Chondrocyte (in vitro differentiated cells): ENCODE results near the gene MAN1A1. TPM values are rescaled to one million over a fixed set of nuclear protein-coding genes. Genes with fewer than 3 reads are reported as not detected.

ENCODE experiments used
- DNase-seq: peaks from one replicate; pipeline ENCODE4 v3.0.0; 2021; ENCODE audit warnings: mixed read lengths, low spot score
- H3K27ac Mint-ChIP-seq: one replicate; pipeline ENCODE4 v1.8.0; 2021; ENCODE audit warnings: mild to moderate bottlenecking, moderate library complexity, mixed read lengths; ENCODE audit not compliant: unreplicated experiment
- H3K27me3 Mint-ChIP-seq: 2 replicates; pipeline ENCODE4 v1.8.0; 2021; ENCODE audit warnings: low read depth, mixed read lengths
- H3K36me3 Mint-ChIP-seq: 2 replicates; pipeline ENCODE4 v1.8.0; 2021; ENCODE audit warnings: low read depth, mixed read lengths
- H3K4me1 Mint-ChIP-seq: 2 replicates; pipeline ENCODE4 v1.8.0; 2021; ENCODE audit warnings: low read depth, mild to moderate bottlenecking, mixed read lengths
- H3K4me3 Mint-ChIP-seq: one replicate; pipeline ENCODE4 v1.8.0; 2021; ENCODE audit warnings: mild to moderate bottlenecking, moderate library complexity, mixed read lengths; ENCODE audit not compliant: unreplicated experiment
- H3K9me3 Mint-ChIP-seq: 2 replicates; pipeline ENCODE4 v1.8.0; 2021; ENCODE audit warnings: low read depth, mixed read lengths
- CTCF ChIP-seq: fragments of 200-600 bp; sonication (generic); IDR thresholded peaks from 2 replicates; pipeline ENCODE4 v1.5.0; 2021; ENCODE audit warnings: antibody characterized with exemption, mild to moderate bottlenecking, moderate library complexity
- total RNA-seq: library from RNA; stranded (reverse); gene quantifications from 3 replicates; pipeline ENCODE4 v1.2.1, GENCODE V29; 2021

The MAN1A1 gene
- total RNA-seq, 1 donor from 2014 or later = 7.2 TPM

- no peaks in the 10 kb centered on the region for H3K4me1 Mint-ChIP-seq
- no peak overlapping the region for H3K4me3 Mint-ChIP-seq
- peaks cover 3% of the 10 kb centered on the region for H3K27me3 Mint-ChIP-seq
- no peak overlapping the region for H3K27ac Mint-ChIP-seq
- no peak for DNase-seq
- no peaks in the 10 kb centered on the region for H3K9me3 Mint-ChIP-seq
- no peaks in the 10 kb centered on the region for H3K36me3 Mint-ChIP-seq
- TF ChIP-seq CTCF = no peak
Measured at GRCh38 chr6:119329794-119330180, 19.8 kb downstream of the MAN1A1 start.

DNA sequence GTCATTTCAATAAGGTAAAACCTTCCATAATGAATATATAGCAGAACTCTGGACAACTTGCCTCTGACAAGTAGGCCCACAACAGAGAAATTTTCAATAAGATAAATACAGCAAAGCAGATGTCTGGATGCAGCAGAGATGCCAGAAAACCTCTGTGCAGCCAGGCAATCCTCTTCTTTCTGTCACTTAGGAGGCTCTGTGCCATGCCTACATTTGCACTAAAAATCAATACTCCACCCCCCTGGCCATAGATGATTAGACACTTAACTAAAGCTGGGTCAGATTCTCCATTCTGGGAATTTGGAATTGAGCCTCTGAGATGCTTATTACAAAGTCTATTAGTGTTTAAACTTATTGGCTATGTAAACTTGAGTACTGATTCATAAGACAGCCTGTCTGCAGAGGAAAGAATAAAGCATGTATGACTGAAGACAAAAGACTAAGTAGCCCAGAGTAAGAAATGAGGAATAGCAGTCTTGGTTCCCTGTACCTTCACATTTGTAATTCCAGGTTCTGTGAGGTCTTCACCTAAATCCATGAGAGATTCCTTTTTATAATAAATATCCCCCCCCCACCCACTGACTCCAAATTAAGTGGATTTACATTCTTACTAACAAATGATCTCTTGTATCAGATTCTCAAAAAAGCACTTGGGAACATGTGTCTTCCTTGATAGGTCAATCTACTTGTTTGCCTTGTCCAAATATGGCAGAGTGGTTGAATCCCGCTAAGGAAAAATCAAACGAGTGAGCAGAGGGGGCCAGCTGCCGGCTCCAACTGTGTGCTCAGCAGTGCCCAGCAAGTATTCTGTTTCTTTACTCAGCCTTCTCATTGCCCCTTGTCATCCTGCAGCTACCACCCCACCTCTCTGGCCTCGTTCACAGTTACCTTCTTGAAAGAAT, 20.4 kb downstream of the MAN1A1 start:
- no peak for DNase-seq
- no peak for TF ChIP-seq CTCF
- no peaks in the 10 kb centered on the region for H3K4me1 Mint-ChIP-seq

GRCh38 chr6:119328254-119328653, 21.3 kb downstream of the MAN1A1 start:
- H3K9me3 Mint-ChIP-seq = no peaks in the 10 kb centered on the region
- H3K27ac Mint-ChIP-seq = no peak overlapping the region
- peaks cover 3% of the 10 kb centered on the region for H3K4me1 Mint-ChIP-seq
- no peak for DNase-seq
- no peak overlapping the region for H3K4me3 Mint-ChIP-seq
- H3K27me3 Mint-ChIP-seq = peaks cover under 1% of the 10 kb centered on the region
- no peaks in the 10 kb centered on the region for H3K36me3 Mint-ChIP-seq
- no peak for TF ChIP-seq CTCF

More for the DNA sequence above, 20.4 kb downstream of the MAN1A1 start:
- H3K27me3 Mint-ChIP-seq = peaks cover 3% of the 10 kb centered on the region
- no peak overlapping the region for H3K27ac Mint-ChIP-seq
- no peak overlapping the region for H3K4me3 Mint-ChIP-seq
- no peaks in the 10 kb centered on the region for H3K36me3 Mint-ChIP-seq
- no peaks in the 10 kb centered on the region for H3K9me3 Mint-ChIP-seq

DNA sequence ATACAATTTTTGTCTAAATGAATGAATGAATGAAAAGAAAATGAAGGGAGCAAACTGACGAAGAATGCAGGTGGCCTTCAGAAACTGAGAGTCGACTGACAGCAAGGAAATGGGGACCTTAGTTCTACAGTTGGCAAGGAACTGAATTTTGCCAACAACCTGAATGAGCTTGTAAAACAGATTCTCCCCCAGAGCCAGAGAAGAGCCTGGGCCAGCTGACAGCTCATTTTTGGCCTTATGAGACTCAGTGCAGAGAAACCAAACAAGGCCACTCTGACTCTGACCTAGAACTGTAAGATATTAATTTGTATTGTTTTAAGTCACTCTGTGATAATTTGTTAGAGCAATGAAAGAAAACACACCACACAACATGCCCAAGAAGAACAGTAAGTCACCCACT, 21.8 kb downstream of the MAN1A1 start:
- Mint-ChIP-seq H3K9me3 (no peaks in the 10 kb centered on the region), H3K4me3 (no peak overlapping the region), H3K36me3 (no peaks in the 10 kb centered on the region), H3K4me1 (peaks cover 3% of the 10 kb centered on the region), H3K27ac (no peak overlapping the region), H3K27me3 (no peaks in the 10 kb centered on the region)
- no peak for TF ChIP-seq CTCF
- DNase-seq = no peak

GRCh38 chr6:119326291-119327005, 23.1 kb downstream of the MAN1A1 start:
- peaks cover 3% of the 10 kb centered on the region for H3K4me1 Mint-ChIP-seq
- no peaks in the 10 kb centered on the region for H3K9me3 Mint-ChIP-seq
- H3K36me3 Mint-ChIP-seq = no peaks in the 10 kb centered on the region
- no peak overlapping the region for H3K4me3 Mint-ChIP-seq
- H3K27me3 Mint-ChIP-seq = no peaks in the 10 kb centered on the region
- no peak for DNase-seq
- TF ChIP-seq CTCF = no peak
- no peak overlapping the region for H3K27ac Mint-ChIP-seq
